Activated gamma-delta T cell (primary cell): ENCODE measurements around the gene EXOC3.
"Not testable (repeated sequence)": the region's sequence is repeated elsewhere in the genome, so short reads cannot be mapped to it uniquely, and the experiment has no call there.

Source experiments
- DNase-seq: peaks from one replicate; lab custom pipeline; 2025; lab: John Stamatoyannopoulos, UW

Gene EXOC3

GRCh38 chr5:407051-407450 lies 35.9 kb upstream of the EXOC3 start:
- DNase-seq, result no peak

- no peak for DNase-seq
These were observed 35.1 kb upstream of the EXOC3 start for GRCh38 chr5:407801-408268.

- DNase-seq, result no peak
These were observed 32.0 kb upstream of the EXOC3 start for GRCh38 chr5:410911-411517.

GRCh38 chr5:411728-412127 lies 31.2 kb upstream of the EXOC3 start:
- DNase-seq, result no peak

- DNase-seq, result not testable (repeated sequence)
These were observed 27.7 kb upstream of the EXOC3 start for GRCh38 chr5:414991-415927.

GRCh38 chr5:415928-416635 lies 26.9 kb upstream of the EXOC3 start:
- DNase-seq, result no peak

- no peak for DNase-seq
These were observed 26.4 kb upstream of the EXOC3 start for GRCh38 chr5:416636-416960.

GRCh38 chr5:417301-418161 lies 25.4 kb upstream of the EXOC3 start:
- no peak for DNase-seq

- no peak for DNase-seq
These were observed 24.5 kb upstream of the EXOC3 start for GRCh38 chr5:418162-419121.

GRCh38 chr5:419970-420369 lies 23.0 kb upstream of the EXOC3 start:
- no peak for DNase-seq

- DNase-seq, result no peak
These were observed 22.2 kb upstream of the EXOC3 start for GRCh38 chr5:420632-421286.

GRCh38 chr5:421287-421880 lies 21.6 kb upstream of the EXOC3 start:
- no peak for DNase-seq

- DNase-seq, result no peak
These were observed 21.1 kb upstream of the EXOC3 start for GRCh38 chr5:421901-422300.

- no peak for DNase-seq
These were observed 20.4 kb upstream of the EXOC3 start for GRCh38 chr5:422323-423232.

GRCh38 chr5:423233-423565 lies 19.8 kb upstream of the EXOC3 start:
- no peak for DNase-seq

- DNase-seq, result no peak
These were observed 19.2 kb upstream of the EXOC3 start for GRCh38 chr5:423626-424261.

- DNase-seq, result no peak
These were observed 18.5 kb upstream of the EXOC3 start for GRCh38 chr5:424301-425110.
